Dendritic cell treated with granulocyte-macrophage colony-stimulating factor and Interleukin-4, amounts not matched to agents 40 ng/mL and 50 ng/mL, for 4 days (primary cell): ENCODE measurements around the gene AATK.

Experiments
- H3K27ac Mint-ChIP-seq: one replicate; pipeline ENCODE4 v1.8.0; 2022; ENCODE audit warnings: mild to moderate bottlenecking, mixed read lengths
- H3K27me3 Mint-ChIP-seq: one replicate; pipeline ENCODE4 v1.8.0; 2022; ENCODE audit warnings: mild to moderate bottlenecking, mixed read lengths
- H3K36me3 Mint-ChIP-seq: one replicate; pipeline ENCODE4 v1.8.0; 2022; ENCODE audit warnings: low read depth, mixed read lengths
- H3K4me1 Mint-ChIP-seq: one replicate; pipeline ENCODE4 v1.8.0; 2022; ENCODE audit warnings: low read depth, mixed read lengths
- H3K4me3 Mint-ChIP-seq: one replicate; pipeline ENCODE4 v1.8.0; 2022; ENCODE audit warnings: mild to moderate bottlenecking, moderate library complexity, mixed read lengths
- H3K9me3 Mint-ChIP-seq: one replicate; pipeline ENCODE4 v1.8.0; 2022; ENCODE audit warnings: mixed read lengths
- intact Hi-C: fragments of 100-400 bp; cut with micrococcal nuclease; formaldehyde crosslinking; loops from one replicate; pipeline ENCODE4 v1.15.0; 2022

The AATK gene

GRCh38 chr17:81166033-81166492 lies at the start of gene AATK:
AATK (minus strand) TSS chr17:81166221; CDS start chr17:81165992, 229 bp downstream.
- H3K27ac Mint-ChIP-seq, result no peak within 1 kb of the TSS
- intact Hi-C loops, result no loop called here
- peak within 1 kb of the TSS; percentile 60 for H3K4me3 Mint-ChIP-seq
- no peaks in the 10 kb centered on the region for H3K9me3 Mint-ChIP-seq
- H3K36me3 Mint-ChIP-seq, result no peaks in the 10 kb centered on the region
- H3K4me1 Mint-ChIP-seq, result peaks cover 11% of the 10 kb centered on the region
- H3K27me3 Mint-ChIP-seq, result peaks cover 48% of the 10 kb centered on the region

DNA sequence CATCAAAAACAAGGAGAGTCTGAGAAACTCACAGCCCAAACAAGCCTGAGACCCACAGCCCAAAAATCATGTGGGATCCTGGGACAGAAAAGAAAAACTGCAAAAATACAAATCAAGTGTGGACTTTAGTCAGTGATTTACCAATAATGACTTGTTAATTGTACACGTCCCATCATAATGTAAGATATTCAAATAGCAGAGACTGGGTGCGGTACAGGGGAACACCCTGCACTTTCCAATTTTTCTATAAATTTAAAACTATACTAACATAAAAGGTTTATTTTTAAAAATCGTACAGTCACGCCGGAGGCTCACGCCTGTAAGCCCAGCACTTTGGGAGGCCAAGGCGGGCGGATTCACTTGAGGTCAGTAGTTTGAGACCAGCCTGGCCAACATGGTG lies 48.0 kb upstream of the AATK start:
- H3K4me1 Mint-ChIP-seq, result peaks cover 13% of the 10 kb centered on the region
- H3K9me3 Mint-ChIP-seq, result no peaks in the 10 kb centered on the region
- no peak overlapping the region for H3K4me3 Mint-ChIP-seq
- no peak overlapping the region for H3K27ac Mint-ChIP-seq
- intact Hi-C loops, result no loop called here
- H3K36me3 Mint-ChIP-seq, result peaks cover 30% of the 10 kb centered on the region
- no peaks in the 10 kb centered on the region for H3K27me3 Mint-ChIP-seq

GRCh38 chr17:81212365-81212764 lies 46.3 kb upstream of the AATK start:
- Mint-ChIP-seq H3K4me1 (peaks cover 17% of the 10 kb centered on the region), H3K9me3 (no peaks in the 10 kb centered on the region), H3K36me3 (peaks cover 29% of the 10 kb centered on the region), H3K4me3 (no peak overlapping the region), H3K27me3 (no peaks in the 10 kb centered on the region), H3K27ac (no peak overlapping the region)
- intact Hi-C loops, result no loop called here

DNA sequence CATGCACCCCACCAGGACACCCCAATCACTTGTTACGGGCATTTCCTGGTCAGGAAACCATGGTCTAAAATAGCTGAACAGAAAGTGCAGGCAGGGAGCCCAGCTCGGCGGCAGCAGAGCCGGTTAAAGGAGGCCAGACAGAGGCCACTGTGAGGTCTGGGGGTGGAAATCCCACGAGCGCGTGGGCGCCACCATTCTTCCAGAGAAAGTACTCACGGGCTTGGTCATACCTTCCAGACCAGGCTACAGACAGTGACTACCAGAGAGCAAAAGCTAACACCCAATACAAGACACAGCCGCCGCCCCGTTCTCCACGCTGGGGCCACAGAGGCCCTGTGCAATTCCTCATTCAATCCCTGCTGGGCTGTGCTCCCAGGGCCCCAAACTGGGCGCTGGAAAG lies 44.8 kb upstream of the AATK start:
- H3K4me1 Mint-ChIP-seq, result peaks cover 17% of the 10 kb centered on the region
- no peaks in the 10 kb centered on the region for H3K9me3 Mint-ChIP-seq
- H3K36me3 Mint-ChIP-seq, result peaks cover 29% of the 10 kb centered on the region
- intact Hi-C loops, result no loop called here
- H3K27me3 Mint-ChIP-seq, result no peaks in the 10 kb centered on the region
- no peak overlapping the region for H3K4me3 Mint-ChIP-seq
- peak overlapping the region; percentile 12 for H3K27ac Mint-ChIP-seq

DNA sequence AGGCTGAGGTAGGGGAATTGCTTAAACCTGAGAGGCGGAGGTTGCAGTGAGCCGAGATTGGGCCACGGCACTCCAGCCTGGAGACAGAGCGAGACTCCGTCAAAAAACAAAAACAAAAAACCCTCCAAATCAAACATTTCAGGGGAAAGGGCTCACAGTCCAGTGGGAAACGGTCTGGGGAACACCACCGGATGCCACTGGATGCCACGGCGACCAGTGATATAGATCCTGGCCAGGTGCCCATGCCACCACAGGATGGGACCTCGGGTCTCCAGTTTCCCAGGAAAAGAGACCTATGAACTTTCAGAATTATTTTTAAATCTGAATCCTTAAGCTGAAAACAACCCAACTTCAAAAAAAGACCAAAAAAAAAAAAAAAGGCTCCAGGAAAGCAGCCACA lies 44.4 kb upstream of the AATK start:
- H3K27ac Mint-ChIP-seq, result peak overlapping the region; percentile 12
- H3K9me3 Mint-ChIP-seq, result no peaks in the 10 kb centered on the region
- peaks cover 33% of the 10 kb centered on the region for H3K36me3 Mint-ChIP-seq
- peaks cover 17% of the 10 kb centered on the region for H3K4me1 Mint-ChIP-seq
- H3K4me3 Mint-ChIP-seq, result no peak overlapping the region
- intact Hi-C loops, result no loop called here
- no peaks in the 10 kb centered on the region for H3K27me3 Mint-ChIP-seq

- Mint-ChIP-seq H3K36me3 (peaks cover 46% of the 10 kb centered on the region), H3K9me3 (no peaks in the 10 kb centered on the region), H3K4me3 (no peak overlapping the region), H3K27ac (no peak overlapping the region), H3K4me1 (peaks cover 17% of the 10 kb centered on the region), H3K27me3 (no peaks in the 10 kb centered on the region)
- intact Hi-C loops, result no loop called here
Observed at GRCh38 chr17:81209141-81209540, 43.1 kb upstream of the AATK start.

DNA sequence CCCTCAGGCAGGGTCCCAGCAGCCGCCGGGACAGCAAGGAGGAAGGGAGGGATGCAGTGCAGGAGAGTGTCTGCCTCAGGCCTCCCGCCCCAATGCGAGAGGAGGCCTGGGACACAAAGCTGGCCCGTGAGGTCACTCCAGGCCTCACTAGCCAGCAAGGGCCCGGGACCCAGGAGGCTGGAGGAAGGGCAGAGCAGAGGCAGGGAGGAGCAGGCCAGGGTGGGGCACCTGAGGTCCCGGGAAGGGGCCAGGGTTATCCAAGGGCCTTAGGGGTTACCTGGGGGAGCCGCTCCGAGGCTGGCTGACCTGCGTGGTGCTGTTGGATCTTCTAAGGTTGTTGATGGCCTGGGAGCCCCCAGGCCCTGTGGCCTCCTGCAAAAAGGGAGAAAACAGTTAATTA lies 42.6 kb upstream of the AATK start:
- Mint-ChIP-seq H3K4me1 (peaks cover 17% of the 10 kb centered on the region), H3K27ac (no peak overlapping the region), H3K4me3 (no peak overlapping the region)

GRCh38 chr17:81207610-81208581 lies 41.9 kb upstream of the AATK start:
- no peak overlapping the region for H3K27ac Mint-ChIP-seq
- peaks cover 17% of the 10 kb centered on the region for H3K4me1 Mint-ChIP-seq
- intact Hi-C loops, result no loop called here

More for the DNA sequence above, 42.6 kb upstream of the AATK start:
- Mint-ChIP-seq H3K9me3 (no peaks in the 10 kb centered on the region), H3K27me3 (no peaks in the 10 kb centered on the region), H3K36me3 (peaks cover 51% of the 10 kb centered on the region)
- intact Hi-C loops, result no loop called here

DNA sequence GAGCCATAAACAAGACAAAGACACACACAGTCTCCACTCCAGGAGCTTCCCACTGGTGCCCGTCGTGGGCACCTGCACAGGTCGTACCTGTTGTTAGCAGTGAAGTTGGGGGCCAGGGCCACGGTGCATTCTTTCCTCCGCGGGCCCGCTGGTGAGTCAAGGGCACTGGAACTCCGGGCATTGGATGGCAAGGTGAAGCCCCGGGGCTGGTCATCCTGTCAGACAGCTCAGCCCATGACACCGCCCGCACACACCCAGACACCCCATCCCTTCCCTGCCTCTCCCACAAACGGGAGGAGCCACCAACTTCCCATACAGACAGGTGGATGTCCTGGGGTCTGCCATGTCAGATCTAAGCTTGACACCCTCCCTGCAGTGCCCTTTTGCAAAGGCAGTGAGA lies 40.6 kb upstream of the AATK start:
- intact Hi-C loops, result no loop called here
- Mint-ChIP-seq H3K27me3 (no peaks in the 10 kb centered on the region), H3K27ac (no peak overlapping the region), H3K9me3 (no peaks in the 10 kb centered on the region), H3K36me3 (peaks cover 71% of the 10 kb centered on the region), H3K4me1 (peaks cover 17% of the 10 kb centered on the region), H3K4me3 (no peak overlapping the region)

More at GRCh38 chr17:81207610-81208581, 41.9 kb upstream of the AATK start:
- no peak overlapping the region for H3K4me3 Mint-ChIP-seq
- no peaks in the 10 kb centered on the region for H3K27me3 Mint-ChIP-seq
- peaks cover 58% of the 10 kb centered on the region for H3K36me3 Mint-ChIP-seq
- H3K9me3 Mint-ChIP-seq, result no peaks in the 10 kb centered on the region

GRCh38 chr17:81206166-81206565 lies 40.1 kb upstream of the AATK start:
- Mint-ChIP-seq H3K4me1 (peaks cover 14% of the 10 kb centered on the region), H3K9me3 (no peaks in the 10 kb centered on the region), H3K27ac (no peak overlapping the region), H3K27me3 (no peaks in the 10 kb centered on the region), H3K4me3 (no peak overlapping the region), H3K36me3 (peaks cover 73% of the 10 kb centered on the region)
- intact Hi-C loops, result no loop called here

GRCh38 chr17:81204578-81204977 lies 38.6 kb upstream of the AATK start:
- Mint-ChIP-seq H3K4me3 (no peak overlapping the region), H3K9me3 (no peaks in the 10 kb centered on the region), H3K4me1 (peaks cover 12% of the 10 kb centered on the region), H3K36me3 (peaks cover 76% of the 10 kb centered on the region), H3K27me3 (no peaks in the 10 kb centered on the region), H3K27ac (no peak overlapping the region)
- intact Hi-C loops, result no loop called here

- H3K36me3 Mint-ChIP-seq, result peaks cover 84% of the 10 kb centered on the region
- no peak overlapping the region for H3K27ac Mint-ChIP-seq
Observed at GRCh38 chr17:81203136-81203535, 37.1 kb upstream of the AATK start.

DNA sequence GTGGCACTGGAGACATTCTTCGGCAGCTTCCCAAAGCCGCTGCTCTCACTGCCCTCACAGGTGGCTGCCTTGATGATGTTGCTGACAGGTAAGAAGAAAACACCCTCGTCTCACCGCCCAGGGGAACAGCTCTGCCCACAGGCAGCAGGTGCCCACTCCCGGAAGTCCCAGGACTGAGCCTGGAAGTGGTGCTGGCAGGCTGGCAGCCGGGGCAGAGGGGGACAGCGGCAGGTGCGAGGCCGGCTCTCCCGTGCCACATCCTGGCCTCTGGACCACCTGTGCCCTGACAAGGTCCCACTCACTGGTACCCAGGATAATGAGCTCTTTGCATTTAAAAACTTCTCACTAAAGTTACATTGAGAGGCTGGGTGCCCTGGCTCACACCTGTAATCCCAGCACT lies 36.3 kb upstream of the AATK start:
- peaks cover 84% of the 10 kb centered on the region for H3K36me3 Mint-ChIP-seq
- no peak overlapping the region for H3K27ac Mint-ChIP-seq
- H3K9me3 Mint-ChIP-seq, result no peaks in the 10 kb centered on the region
- intact Hi-C loops, result no loop called here
- H3K27me3 Mint-ChIP-seq, result no peaks in the 10 kb centered on the region
- H3K4me3 Mint-ChIP-seq, result no peak overlapping the region
- peaks cover 5% of the 10 kb centered on the region for H3K4me1 Mint-ChIP-seq

More at GRCh38 chr17:81203136-81203535, 37.1 kb upstream of the AATK start:
- Mint-ChIP-seq H3K4me1 (peaks cover 12% of the 10 kb centered on the region), H3K4me3 (no peak overlapping the region), H3K9me3 (no peaks in the 10 kb centered on the region), H3K27me3 (no peaks in the 10 kb centered on the region)
- intact Hi-C loops, result no loop called here

DNA sequence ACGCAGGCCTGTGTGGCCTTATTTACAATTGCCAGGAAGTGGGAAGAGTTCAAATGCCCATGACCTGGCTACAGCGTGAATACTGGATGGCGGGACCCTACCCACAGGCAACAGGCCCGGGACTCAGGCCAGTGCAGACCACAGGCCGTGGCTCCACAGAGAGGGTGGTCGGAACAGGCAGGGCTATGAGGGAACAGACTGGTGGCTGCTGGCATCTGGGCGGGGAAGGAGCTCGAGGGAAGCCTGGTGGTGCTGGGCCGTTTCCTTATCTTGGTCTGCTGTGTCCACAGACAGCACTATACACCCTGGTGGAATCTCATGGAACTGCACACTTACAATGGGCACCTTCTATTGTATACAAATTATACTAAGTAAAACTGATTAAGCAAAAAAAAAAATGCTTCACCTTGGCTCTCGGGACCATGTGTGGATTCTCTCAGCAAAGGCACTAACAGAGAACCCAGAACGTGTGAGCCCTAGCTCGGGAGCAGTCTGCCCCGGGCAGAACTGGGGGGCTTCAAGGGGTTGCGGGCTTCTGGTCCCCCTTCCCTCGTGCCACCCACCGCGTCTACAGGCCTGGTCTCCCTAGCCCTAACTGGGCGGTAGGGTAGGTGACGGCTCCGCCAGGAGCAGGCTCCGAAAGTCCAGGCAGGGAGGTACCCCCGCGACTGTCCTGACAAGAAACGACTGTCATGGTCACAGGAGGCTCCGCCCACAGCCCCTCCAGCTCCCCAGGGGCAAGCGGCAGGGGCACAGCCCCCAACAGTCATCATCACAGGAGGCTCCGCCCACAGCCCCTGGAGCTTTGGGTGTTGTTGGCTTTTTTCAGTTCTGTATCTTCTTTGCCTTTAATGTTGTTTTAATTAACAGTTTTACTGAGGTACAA lies 34.9 kb upstream of the AATK start:
- no peak overlapping the region for H3K27ac Mint-ChIP-seq
- H3K36me3 Mint-ChIP-seq, result peaks cover 85% of the 10 kb centered on the region
- H3K4me1 Mint-ChIP-seq, result peaks cover 5% of the 10 kb centered on the region
- H3K4me3 Mint-ChIP-seq, result no peak overlapping the region
- intact Hi-C loops, result loop anchor here (1.0 kb wide), 1 partner anchor 59 kb away; no protein-coding TSS in a partner anchor
- no peaks in the 10 kb centered on the region for H3K27me3 Mint-ChIP-seq
- no peaks in the 10 kb centered on the region for H3K9me3 Mint-ChIP-seq
